HEK293T (cell line): ENCODE results near the gene CCKAR.

Experiments used
- ELF4 ChIP-seq: fragments of 450-650 bp; IDR thresholded peaks from 2 replicates; pipeline ENCODE4 v1.6.1; 2017; ENCODE audit warnings: antibody characterized with exemption
- NFRKB ChIP-seq: fragments of 450-650 bp; IDR thresholded peaks from 2 replicates; pipeline ENCODE4 v1.6.1; 2016; ENCODE audit warnings: mild to moderate bottlenecking, moderate library complexity

GRCh38 chr4:26459054-26459755 is 31.1 kb downstream of the CCKAR start:
- TF ChIP-seq ELF4 (no peak), NFRKB (no peak)
